Measurements from ENCODE around the gene ZFP92.
A peak's percentile ranks its signal among the peaks of the same experiment; 100 is the strongest.
"Not testable (repeated sequence)": the region's sequence is repeated elsewhere in the genome, so short reads cannot be mapped to it uniquely, and the experiment has no call there.

Gene ZFP92

GRCh38 chrX:153396320-153397195 lies 14.7 kb upstream of the ZFP92 start:
- H3K4me3 ChIP-seq (ENCODE audit: low read length), result no peak overlapping the region
- TF ChIP-seq, protein P1, sequence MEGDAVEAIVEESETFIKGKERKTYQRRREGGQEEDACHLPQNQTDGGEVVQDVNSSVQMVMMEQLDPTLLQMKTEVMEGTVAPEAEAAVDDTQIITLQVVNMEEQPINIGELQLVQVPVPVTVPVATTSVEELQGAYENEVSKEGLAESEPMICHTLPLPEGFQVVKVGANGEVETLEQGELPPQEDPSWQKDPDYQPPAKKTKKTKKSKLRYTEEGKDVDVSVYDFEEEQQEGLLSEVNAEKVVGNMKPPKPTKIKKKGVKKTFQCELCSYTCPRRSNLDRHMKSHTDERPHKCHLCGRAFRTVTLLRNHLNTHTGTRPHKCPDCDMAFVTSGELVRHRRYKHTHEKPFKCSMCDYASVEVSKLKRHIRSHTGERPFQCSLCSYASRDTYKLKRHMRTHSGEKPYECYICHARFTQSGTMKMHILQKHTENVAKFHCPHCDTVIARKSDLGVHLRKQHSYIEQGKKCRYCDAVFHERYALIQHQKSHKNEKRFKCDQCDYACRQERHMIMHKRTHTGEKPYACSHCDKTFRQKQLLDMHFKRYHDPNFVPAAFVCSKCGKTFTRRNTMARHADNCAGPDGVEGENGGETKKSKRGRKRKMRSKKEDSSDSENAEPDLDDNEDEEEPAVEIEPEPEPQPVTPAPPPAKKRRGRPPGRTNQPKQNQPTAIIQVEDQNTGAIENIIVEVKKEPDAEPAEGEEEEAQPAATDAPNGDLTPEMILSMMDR (conservative IDR thresholded peaks at IDR 0.05; ENCODE audit: low read length), result no peak
- DNase-seq (ENCODE audit: low read depth), result no peak

- no peak overlapping the region for H3K4me3 ChIP-seq (ENCODE audit: low read length)
- TF ChIP-seq, protein P1 (conservative IDR thresholded peaks at IDR 0.05; ENCODE audit: low read length), result no peak
- DNase-seq (ENCODE audit: low read depth), result no peak
These were observed 13.9 kb upstream of the ZFP92 start for GRCh38 chrX:153397256-153397960.

DNA sequence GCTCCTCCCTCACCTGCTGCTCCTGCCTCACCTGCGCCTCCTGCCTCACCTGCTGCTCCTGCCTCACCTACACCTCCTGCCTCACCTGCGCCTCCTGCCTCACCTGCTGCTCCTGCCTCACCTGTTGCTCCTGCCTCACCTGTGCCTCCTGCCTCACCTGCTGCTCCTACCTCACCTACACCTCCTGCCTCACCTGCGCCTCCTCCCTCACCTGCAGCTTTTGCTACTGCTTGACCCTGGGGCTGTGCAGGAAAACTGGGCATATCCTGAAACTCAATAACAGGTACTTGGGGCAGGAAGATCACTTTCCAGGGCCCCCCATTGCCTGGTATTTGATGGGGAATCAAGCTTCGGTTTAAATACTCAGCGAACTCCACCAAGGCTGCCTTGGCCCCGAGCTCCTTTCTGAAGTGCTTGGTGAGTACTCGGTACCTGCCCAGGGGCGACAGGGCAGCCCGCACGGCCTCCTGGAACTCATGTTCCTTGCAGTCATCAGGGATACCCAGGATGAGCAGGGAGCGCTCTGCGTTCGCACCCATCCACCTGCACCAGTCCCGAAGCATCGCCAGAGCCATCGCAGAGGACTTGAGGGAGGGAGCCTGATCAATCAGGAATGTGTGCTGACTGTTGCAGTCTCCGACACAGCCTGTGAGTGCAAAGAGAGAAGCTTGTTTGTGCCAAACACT lies 12.9 kb upstream of the ZFP92 start:
- no peak for DNase-seq (ENCODE audit: low read depth)
- TF ChIP-seq, protein P1 (conservative IDR thresholded peaks at IDR 0.05; ENCODE audit: low read length), result no peak

GRCh38 chrX:153400146-153401132 lies 10.8 kb upstream of the ZFP92 start:
- TF ChIP-seq, protein P1 (conservative IDR thresholded peaks at IDR 0.05; ENCODE audit: low read length), result peak; percentile 52
- DNase-seq (ENCODE audit: low read depth), result no peak
- H3K4me3 ChIP-seq (ENCODE audit: low read length), result no peak overlapping the region

More for the DNA sequence above, 12.9 kb upstream of the ZFP92 start:
- H3K4me3 ChIP-seq (ENCODE audit: low read length), result no peak overlapping the region

DNA sequence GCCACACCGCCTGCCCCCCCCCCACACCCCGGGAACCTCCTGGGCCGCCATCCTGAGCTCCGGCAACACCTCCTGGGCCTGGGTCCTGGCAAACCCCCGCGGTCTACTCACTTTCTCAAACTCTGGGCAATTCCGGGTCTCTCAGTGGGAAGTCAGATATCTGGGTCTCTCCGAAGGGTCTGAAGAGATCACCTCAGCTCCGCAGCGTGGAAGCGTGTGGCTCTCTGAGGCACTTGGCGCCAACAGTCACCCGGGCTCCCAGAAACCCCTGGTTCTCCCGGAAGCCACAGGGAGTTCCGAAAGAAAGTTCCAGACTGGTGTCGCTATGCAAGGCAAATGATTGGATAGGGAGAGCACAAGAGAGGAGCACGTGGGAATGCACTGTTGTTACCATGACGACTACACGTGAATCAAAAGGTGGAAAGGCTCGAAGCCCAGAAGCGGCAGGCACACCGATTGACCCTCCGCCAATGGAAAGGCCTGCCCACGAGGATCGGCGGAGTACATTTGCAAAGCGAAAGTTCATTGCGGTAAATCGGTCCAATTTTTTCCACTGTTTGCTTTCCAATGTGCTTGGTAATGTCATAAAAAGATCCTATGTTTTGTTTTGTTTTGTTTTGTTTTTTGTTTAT lies 10.0 kb upstream of the ZFP92 start, which contains the start of gene PNMA6E:
Gene PNMA6E, minus strand, starts transcription at position 218 of the 632 bp plus-strand sequence. CDS start 2,501 bp downstream, outside the sequence.
- no peak within 1 kb of the TSS for H3K4me3 ChIP-seq (ENCODE audit: low read length)
- no peak for DNase-seq (ENCODE audit: low read depth)
- TF ChIP-seq, protein P1 (conservative IDR thresholded peaks at IDR 0.05; ENCODE audit: low read length), result no peak

DNA sequence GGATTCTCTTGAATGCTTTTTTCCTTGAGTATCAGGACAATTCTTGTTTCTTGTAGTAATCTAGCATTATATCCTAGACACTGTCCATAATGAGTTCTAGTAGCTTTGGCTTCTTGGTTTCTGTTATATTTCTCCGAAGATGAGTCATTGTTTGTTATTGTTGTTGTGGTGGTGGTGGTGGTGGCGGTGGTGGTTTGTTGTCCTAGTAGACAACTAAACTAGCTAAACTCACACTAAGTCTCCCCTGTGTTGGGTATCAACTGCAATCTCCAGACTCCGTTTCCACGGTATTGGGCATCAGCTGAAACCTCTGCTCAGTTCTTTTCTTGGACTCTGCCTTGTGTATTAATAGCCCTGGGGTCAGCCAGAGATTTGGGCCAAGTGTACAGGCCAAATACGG lies 6.9 kb upstream of the ZFP92 start:
- DNase-seq (ENCODE audit: low read depth), result not testable (repeated sequence)

More for the DNA sequence above, 6.9 kb upstream of the ZFP92 start:
- not testable (repeated sequence) for H3K4me3 ChIP-seq (ENCODE audit: low read length)
